Stimulated activated CD4-positive, alpha-beta T cell treated with anti-CD3 and anti-CD28 coated beads, Interleukin-1b, Interleukin-23, amount 100 ng/mL, for 1 hour (primary cell): ENCODE results near the gene STH.

Experiments used
- DNase-seq, 2 donors: peaks; one replicate each; pipeline ENCODE4 v3.0.0-alpha.2; 2020; ENCODE audit warnings: low read depth in 2 of 2

Gene STH

GRCh38 chr17:45985447-45985846 lies 13.6 kb upstream of the STH start:
- DNase-seq: no peak

- DNase-seq: no peak
These were observed 13.0 kb upstream of the STH start for GRCh38 chr17:45986056-45986455.

- DNase-seq: no peak
These were observed 11.3 kb upstream of the STH start for GRCh38 chr17:45987706-45988105.

- DNase-seq: no peak
These were observed 9.3 kb upstream of the STH start for GRCh38 chr17:45989759-45990158.

- no peak for DNase-seq
These were observed 8.2 kb upstream of the STH start for GRCh38 chr17:45990886-45991285.

GRCh38 chr17:45991341-45991740 lies 7.7 kb upstream of the STH start:
- DNase-seq: no peak

- DNase-seq: no peak
These were observed 6.9 kb upstream of the STH start for GRCh38 chr17:45992175-45992574.

GRCh38 chr17:45992904-45993303 lies 6.1 kb upstream of the STH start:
- DNase-seq: no peak

- DNase-seq: no peak
These were observed 5.0 kb upstream of the STH start for GRCh38 chr17:45993962-45994627.

- DNase-seq: no peak
These were observed 4.1 kb upstream of the STH start for GRCh38 chr17:45994987-45995386.

- no peak for DNase-seq
These were observed 3.3 kb upstream of the STH start for GRCh38 chr17:45995627-45996270.

- DNase-seq: no peak
These were observed 2.6 kb upstream of the STH start for GRCh38 chr17:45996282-45996937.

GRCh38 chr17:45997166-45997565 lies 1.9 kb upstream of the STH start:
- no peak for DNase-seq

- DNase-seq: no peak
These were observed 1.4 kb upstream of the STH start for GRCh38 chr17:45997624-45998023.

- no peak for DNase-seq
These were observed 845 bp downstream of the STH start for GRCh38 chr17:45999900-46000290.

GRCh38 chr17:46000292-46000691 lies 1.2 kb downstream of the STH start:
- no peak for DNase-seq

GRCh38 chr17:46000757-46001156 lies 1.7 kb downstream of the STH start:
- DNase-seq: no peak

GRCh38 chr17:46001390-46002310 lies 2.6 kb downstream of the STH start:
- no peak for DNase-seq

- peak; percentile 49 to 72 for DNase-seq
These were observed 3.4 kb downstream of the STH start for GRCh38 chr17:46002311-46002972.

GRCh38 chr17:46002973-46003316 lies 3.9 kb downstream of the STH start:
- DNase-seq: no peak

- no peak for DNase-seq
These were observed 5.1 kb downstream of the STH start for GRCh38 chr17:46003907-46004748.
